GM10266 (cell line): ENCODE measurements around the gene TBC1D7.

Source experiments
- DNase-seq: peaks from one replicate; pipeline ENCODE4 v3.0.0; 2012; ENCODE audit errors: extremely low spot score
- CTCF ChIP-seq: IDR thresholded peaks from 2 replicates; pipeline ENCODE4 v1.5.1; 2012; ENCODE audit warnings: mild to moderate bottlenecking, low read depth; ENCODE audit not compliant: control insufficient read depth, insufficient read depth; ENCODE audit errors: missing control alignments

The TBC1D7 gene

GRCh38 chr6:13328076-13328874 lies at the start of gene TBC1D7:
TBC1D7 (minus strand) TSS chr6:13328537; CDS start chr6:13326898, 1,639 bp downstream.
- no peak for TF ChIP-seq CTCF
- peak; percentile 91 for DNase-seq

- no peak for DNase-seq
- no peak for TF ChIP-seq CTCF
Observed at GRCh38 chr6:13377054-13377758, 48.9 kb upstream of the TBC1D7 start.

DNA sequence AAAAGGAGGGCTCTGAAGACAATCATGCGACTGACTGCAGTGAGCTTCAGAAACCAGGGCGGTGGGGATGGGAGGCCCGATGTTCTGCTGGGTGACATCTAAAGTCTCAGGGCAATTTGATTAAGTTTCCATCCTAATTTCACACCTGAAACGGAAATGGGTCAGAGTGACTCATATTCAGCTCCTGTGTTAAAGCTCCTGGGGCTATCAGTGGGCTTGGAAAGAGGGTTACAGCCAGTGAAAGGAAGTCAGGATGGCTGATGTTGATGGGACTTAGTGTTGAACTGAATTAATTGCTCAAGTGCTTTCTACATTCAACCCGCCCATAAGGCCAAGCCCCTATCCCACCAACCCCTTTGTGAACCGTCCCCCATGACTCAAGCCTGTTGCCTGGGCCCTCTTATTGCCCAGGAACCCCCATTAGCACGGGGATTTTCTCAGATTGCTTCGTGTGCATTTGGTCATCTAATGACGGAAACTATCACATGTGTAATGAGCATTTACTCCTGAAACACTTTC lies 47.1 kb upstream of the TBC1D7 start:
- no peak for TF ChIP-seq CTCF
- DNase-seq = peak; percentile 76

DNA sequence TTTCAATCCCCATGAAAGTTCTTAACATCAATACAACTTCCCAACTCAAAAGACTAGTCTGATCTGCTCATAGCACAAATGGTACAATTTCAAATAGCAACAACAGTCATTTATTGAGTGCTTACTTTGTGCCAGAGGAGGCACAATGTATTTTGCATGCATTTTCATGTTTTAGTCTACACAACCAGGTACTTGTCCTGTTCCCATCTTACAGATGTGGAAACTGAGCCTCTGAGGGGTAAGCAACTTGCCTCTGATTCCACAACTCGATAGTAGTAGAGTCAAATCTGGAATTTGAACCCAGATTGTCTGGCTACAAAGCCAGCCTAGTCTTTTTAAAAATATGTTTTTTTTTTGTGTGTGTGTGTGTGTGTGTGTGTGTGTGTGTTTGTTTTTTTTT lies 45.6 kb upstream of the TBC1D7 start:
- DNase-seq = no peak
- no peak for TF ChIP-seq CTCF

DNA sequence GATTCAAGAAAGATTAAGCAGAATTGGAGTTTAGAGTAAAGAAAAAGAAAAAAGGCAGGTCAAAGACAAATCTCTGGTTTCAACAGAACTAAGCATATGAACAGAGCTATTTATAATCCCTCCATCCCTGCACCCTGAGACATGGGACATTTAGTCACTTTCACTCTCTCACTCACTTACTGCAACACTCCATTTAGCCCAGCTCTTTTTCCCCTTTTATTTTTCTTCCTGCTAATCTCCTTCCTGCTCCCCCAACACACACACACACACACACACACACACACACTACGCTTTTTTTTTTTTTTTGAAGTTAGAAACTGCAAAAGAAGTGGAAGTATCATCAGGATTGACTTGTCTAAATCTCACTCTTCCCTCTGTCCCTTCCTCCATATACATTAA lies 45.1 kb upstream of the TBC1D7 start:
- TF ChIP-seq CTCF = no peak

DNA sequence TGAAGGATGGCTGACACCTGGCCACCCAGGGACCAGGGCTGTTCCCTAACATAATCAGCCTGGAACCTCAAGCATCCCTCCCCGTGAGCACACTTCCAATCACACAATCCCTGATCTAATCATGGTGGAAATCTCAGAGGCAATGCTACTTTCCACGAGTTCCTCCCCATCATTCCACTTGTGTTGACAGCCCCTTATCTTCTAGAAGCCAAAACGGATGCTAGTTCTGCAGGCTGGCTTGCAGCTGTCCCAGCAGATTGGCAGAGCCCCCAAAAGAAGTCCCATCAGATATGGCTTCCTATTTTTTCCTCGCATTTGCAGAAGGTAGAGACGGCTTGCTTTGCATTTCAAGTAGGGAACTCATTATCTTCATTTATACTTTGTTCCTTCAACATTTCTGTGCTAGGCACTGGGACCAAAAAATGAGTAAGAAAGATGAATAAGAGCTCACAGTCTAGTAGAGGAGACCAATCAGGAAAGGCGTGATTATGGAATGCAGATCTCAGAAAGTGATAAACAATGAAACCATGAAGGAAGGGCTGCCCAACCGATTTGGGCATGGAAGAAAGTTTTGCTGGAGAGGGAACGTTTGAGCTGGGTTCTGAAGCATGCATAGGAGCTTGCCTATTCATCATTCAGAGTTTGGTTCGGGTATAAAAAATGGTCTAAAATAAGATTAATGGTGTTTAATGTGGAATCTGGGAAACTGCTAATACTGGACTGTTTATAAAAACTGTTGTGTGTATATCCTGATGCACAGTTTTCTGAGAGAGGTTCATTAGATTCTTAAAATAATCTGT lies 44.6 kb upstream of the TBC1D7 start:
- DNase-seq = no peak
- TF ChIP-seq CTCF = no peak

More for the DNA sequence above, 45.1 kb upstream of the TBC1D7 start:
- DNase-seq = no peak
